IMR-90 (cell line): ENCODE results near the gene GAB1. TPM values are rescaled to one million over a fixed set of nuclear protein-coding genes. Genes with fewer than 3 reads are reported as not detected.

ENCODE experiments used
- ATAC-seq: fragments of 200-7000 bp; cut with Tn5 transposase; 2 replicates; pipeline ENCODE4 v1.9.1; 2020; ENCODE audit warnings: low read depth, mild to moderate bottlenecking, moderate library complexity
- BruUV-seq: library from RNA; stranded (reverse); fragments of 400-500 nt; replicated peaks from 2 replicates; lab custom pipeline; 2021; lab: Mats Ljungman, UMichigan
- CTCF ChIA-PET: fragments of 300-600 bp; formaldehyde crosslinking; extraction: SDS; loops from one replicate; lab custom pipeline; 2021; ENCODE audit warnings: antibody characterized with exemption; lab: Yijun Ruan, JAX
- POLR2A ChIA-PET: fragments of 300-600 bp; sonication (Branson Sonifier 250); formaldehyde crosslinking; loops from one replicate; lab custom pipeline; 2022; ENCODE audit warnings: antibody characterized with exemption; ENCODE audit not compliant: unreplicated experiment; lab: Charles Lee
- DNase-seq: peaks from one replicate; pipeline ENCODE4 v3.0.0; 2013
- H2AFZ ChIP-seq: replicated peaks from 2 replicates; pipeline ENCODE3; 2013; ENCODE audit warnings: low read length, mild to moderate bottlenecking; ENCODE audit not compliant: poor library complexity
- H2AK5ac ChIP-seq: 2 replicates; pipeline ENCODE4 v1.6.1; 2013; ENCODE audit warnings: low read depth, low read length, inconsistent platforms
- H2AK9ac ChIP-seq: replicated peaks from 2 replicates; pipeline ENCODE3; 2013; ENCODE audit warnings: mild to moderate bottlenecking, low read depth, low read length, moderate library complexity; ENCODE audit not compliant: poor library complexity
- H2BK120ac ChIP-seq: 2 replicates; pipeline ENCODE4 v1.6.1; 2013; ENCODE audit warnings: low read depth, low read length, inconsistent platforms
- H2BK15ac ChIP-seq: 3 replicates; pipeline ENCODE4 v1.6.1; 2013; ENCODE audit warnings: low read depth, low read length, inconsistent platforms
- H2BK20ac ChIP-seq: 2 replicates; pipeline ENCODE4 v1.6.1; 2013; ENCODE audit warnings: low read depth, mild to moderate bottlenecking, inconsistent platforms, low read length, moderate library complexity
- H2BK5ac ChIP-seq: 2 replicates; pipeline ENCODE4 v1.6.1; 2013; ENCODE audit warnings: mild to moderate bottlenecking, low read depth, low read length, inconsistent platforms; ENCODE audit not compliant: poor library complexity, severe bottlenecking
- H3K14ac ChIP-seq: replicated peaks from 2 replicates; pipeline ENCODE4 v1.6.1; 2013; ENCODE audit warnings: low read depth, low read length, inconsistent platforms
- H3K18ac ChIP-seq: 2 replicates; pipeline ENCODE4 v1.6.1; 2013; ENCODE audit warnings: low read depth, low read length, control low read depth
- H3K23ac ChIP-seq: 2 replicates; pipeline ENCODE4 v1.6.1; 2013; ENCODE audit warnings: low read depth, low read length, inconsistent platforms
- H3K27ac ChIP-seq: 2 replicates; pipeline ENCODE4 v1.5.1; 2013; ENCODE audit warnings: mild to moderate bottlenecking, control low read depth, low read length; ENCODE audit not compliant: insufficient read depth
- H3K27me3 ChIP-seq: 2 replicates; pipeline ENCODE4 v1.6.1; 2013; ENCODE audit warnings: low read length; ENCODE audit not compliant: control insufficient read depth, insufficient read depth
- H3K36me3 ChIP-seq: 2 replicates; pipeline ENCODE4 v1.6.1; 2013; ENCODE audit warnings: low read length, mixed read lengths; ENCODE audit not compliant: control insufficient read depth, insufficient read depth
- H3K4ac ChIP-seq: 2 replicates; pipeline ENCODE4 v1.6.1; 2013; ENCODE audit warnings: low read depth, low read length, inconsistent platforms
- H3K4me1 ChIP-seq: 2 replicates; pipeline ENCODE4 v1.6.1; 2013; ENCODE audit warnings: low read length, mixed read lengths; ENCODE audit not compliant: control insufficient read depth, insufficient read depth
- H3K4me2 ChIP-seq: 2 replicates; pipeline ENCODE4 v1.6.1; 2013; ENCODE audit warnings: low read depth, mild to moderate bottlenecking, control low read depth, low read length, moderate library complexity
- H3K4me3 ChIP-seq: 2 replicates; pipeline ENCODE4 v1.5.1; 2013; ENCODE audit warnings: low read depth, mild to moderate bottlenecking, control low read depth, low read length, moderate library complexity; ENCODE audit not compliant: insufficient read depth
- H3K56ac ChIP-seq: 2 replicates; pipeline ENCODE4 v1.6.1; 2013; ENCODE audit warnings: low read length, inconsistent platforms; ENCODE audit not compliant: insufficient read depth; ENCODE audit errors: extremely low read depth
- H3K79me1 ChIP-seq, 2 experiments: 2 replicates each; pipeline ENCODE4 v1.6.1; 2013; ENCODE audit warnings: low read length in 2 of 2, inconsistent platforms in 1 of 2, low read depth in 1 of 2
- H3K9ac ChIP-seq: 2 replicates; pipeline ENCODE4 v1.6.1; 2013; ENCODE audit warnings: low read depth, low read length, control low read depth
- H3K9me1 ChIP-seq: 2 replicates; pipeline ENCODE4 v1.6.1; 2013; ENCODE audit warnings: low read length, inconsistent platforms; ENCODE audit not compliant: insufficient read depth
- H3K9me3 ChIP-seq: 2 replicates; pipeline ENCODE4 v1.6.1; 2013; ENCODE audit warnings: low read length; ENCODE audit not compliant: control insufficient read depth, insufficient read depth
- H4K20me1 ChIP-seq: 2 replicates; pipeline ENCODE4 v1.6.1; 2013; ENCODE audit warnings: low read length, inconsistent platforms; ENCODE audit not compliant: insufficient read depth
- H4K5ac ChIP-seq: 2 replicates; pipeline ENCODE4 v1.6.1; 2013; ENCODE audit warnings: mild to moderate bottlenecking, low read depth, low read length, control low read depth
- H4K8ac ChIP-seq, 2 experiments: 2 replicates each; pipeline ENCODE4 v1.6.1; 2013; ENCODE audit warnings: low read depth in 2 of 2, low read length in 2 of 2, control low read depth in 1 of 2, inconsistent platforms in 1 of 2
- H4K91ac ChIP-seq: 2 replicates; pipeline ENCODE4 v1.6.1; 2013; ENCODE audit warnings: low read depth, low read length, inconsistent platforms; ENCODE audit not compliant: insufficient read depth
- BHLHE40 ChIP-seq: fragments of 150-350 bp; IDR thresholded peaks from 2 replicates; pipeline ENCODE4 v1.6.1; 2016; ENCODE audit warnings: mild to moderate bottlenecking, low read depth, low read length
- CEBPB ChIP-seq: IDR thresholded peaks from 2 replicates; pipeline ENCODE4 v1.6.1; 2012; ENCODE audit warnings: low read depth, low read length, improper control_type of control experiment
- CHD1 ChIP-seq: IDR thresholded peaks from 2 replicates; pipeline ENCODE4 v1.6.1; 2012; ENCODE audit warnings: low read depth, low read length, improper control_type of control experiment
- ELK1 ChIP-seq: fragments of 150-350 bp; IDR thresholded peaks from 2 replicates; pipeline ENCODE4 v1.6.1; 2016; ENCODE audit warnings: low read depth, mild to moderate bottlenecking, low read length, moderate library complexity, borderline replicate concordance
- FOS ChIP-seq: fragments of 150-350 bp; IDR thresholded peaks from 2 replicates; pipeline ENCODE4 v1.6.1; 2016; ENCODE audit warnings: low read depth, low read length
- MAFK ChIP-seq: IDR thresholded peaks from 2 replicates; pipeline ENCODE4 v1.6.1; 2012; ENCODE audit warnings: low read depth, low read length, improper control_type of control experiment
- MXI1 ChIP-seq: IDR thresholded peaks from 2 replicates; pipeline ENCODE4 v1.6.1; 2012; ENCODE audit warnings: low read depth, mild to moderate bottlenecking, low read length, moderate library complexity, borderline replicate concordance
- NFE2L2 ChIP-seq: fragments of 150-350 bp; IDR thresholded peaks from 2 replicates; pipeline ENCODE4 v1.6.1; 2016; ENCODE audit warnings: low read depth, mild to moderate bottlenecking, low read length
- POLR2A ChIP-seq: IDR thresholded peaks from 2 replicates; pipeline ENCODE4 v1.6.1; 2012; ENCODE audit warnings: mild to moderate bottlenecking, low read depth, low read length
- RAD21 ChIP-seq: IDR thresholded peaks from 2 replicates; pipeline ENCODE4 v1.6.1; 2012; ENCODE audit warnings: low read length, improper control_type of control experiment
- RCOR1 ChIP-seq: IDR thresholded peaks from 2 replicates; pipeline ENCODE4 v1.6.1; 2012; ENCODE audit warnings: mild to moderate bottlenecking, low read length, improper control_type of control experiment; ENCODE audit not compliant: insufficient replicate concordance
- RFX5 ChIP-seq: IDR thresholded peaks from 2 replicates; pipeline ENCODE4 v1.8.0; 2012; ENCODE audit warnings: low read depth, mild to moderate bottlenecking, low read length, moderate library complexity
- SMC3 ChIP-seq: fragments of 150-350 bp; IDR thresholded peaks from 2 replicates; pipeline ENCODE4 v1.6.1; 2016; ENCODE audit warnings: low read depth, mild to moderate bottlenecking, antibody characterized with exemption, low read length, moderate library complexity
- WGBS, 2 experiments: methylation state at CpG; one replicate each; pipeline versions ENCODE4 v1.1.5 to v1.1.7; 2013; ENCODE audit warnings: missing lambda C conversion rate in 2 of 2; ENCODE audit not compliant: insufficient read length in 1 of 2; ENCODE audit errors: extremely low coverage in 2 of 2; 5-methylcytosine and 5-hydroxymethylcytosine counted together
- dilution Hi-C: fragments of 300-500 bp; cut with HindIII; formaldehyde crosslinking; loops from one replicate; pipeline ENCODE4 v1.14.3; 2018; ENCODE audit warnings: low sequenced_read_pairs; ENCODE audit not compliant: unreplicated experiment
- in situ Hi-C: fragments of 300-500 bp; cut with MboI; formaldehyde crosslinking; loops from 3 replicates; pipeline ENCODE4 v1.14.3; 2019; ENCODE audit warnings: low sequenced_read_pairs, inconsistent platforms, mixed read lengths
- intact Hi-C: fragments of 100-400 bp; cut with micrococcal nuclease; formaldehyde crosslinking; loops from 2 replicates; pipeline ENCODE4 v1.10.0; 2022
- polyA plus RNA-seq, 3 experiments: library from polyadenylated mRNA; depleted of rRNA; stranded (reverse); fragments of >200 nt; gene quantifications; 2 replicates each; pipeline ENCODE4 v1.2.3, GENCODE V29; 2012; ENCODE audit warnings: low replicate concordance in 1 of 3
- total RNA-seq: library from RNA; depleted of rRNA; stranded (reverse); fragments of >200 nt; gene quantifications from 2 replicates; pipeline ENCODE4 v1.2.3, GENCODE V29; 2012
- TF ChIP-seq, protein P1 (sequence below): fragments of 150-350 bp; IDR thresholded peaks from 2 replicates; pipeline ENCODE4 v1.6.1; 2017; ENCODE audit warnings: mild to moderate bottlenecking, antibody characterized with exemption, low read length, low read depth
- TF ChIP-seq, protein P2 (sequence below): conservative IDR thresholded peaks from 2 replicates; pipeline ENCODE4 v1.5.1; 2012; ENCODE audit warnings: mild to moderate bottlenecking, low read depth, low read length, improper control_type of control experiment

Gene GAB1
- total and polyA plus RNA-seq, 2 of the 4 experiments (the other 2 are of a cell fraction), result 2.8 to 12.0 TPM

DNA sequence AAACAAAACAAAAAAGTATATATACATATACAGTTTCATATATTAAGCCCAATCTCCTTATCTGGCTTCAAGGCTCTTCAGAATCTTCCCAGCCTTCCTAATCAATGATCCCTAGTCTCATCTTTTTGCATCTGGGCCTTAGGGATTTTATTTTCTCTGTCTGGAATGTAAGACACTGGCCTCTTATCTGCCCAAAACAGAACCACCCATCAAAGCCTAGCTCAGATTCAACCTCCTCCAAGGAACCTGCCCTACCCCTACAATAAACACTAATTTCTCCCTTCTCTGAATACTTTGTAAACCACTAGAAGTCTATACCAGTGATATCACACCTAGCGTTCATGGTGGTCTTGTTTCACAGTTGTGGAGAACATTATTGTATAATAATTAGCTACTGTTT, 23.2 kb upstream of the GAB1 start:
- Histone ChIP-seq H3K27ac (no peak overlapping the region), H2AFZ (no peak overlapping the region), H3K18ac (no peak overlapping the region), H3K23ac (no peak overlapping the region), H2BK20ac (no peak overlapping the region), H2AK9ac (no peak overlapping the region), H4K91ac (no peak overlapping the region), H2AK5ac (no peak overlapping the region), H3K27me3 (peaks cover 5% of the 10 kb centered on the region; the same call in 1 of the 2 replicates), H2BK15ac (no peak overlapping the region), H4K8ac (no peak overlapping the region), H3K56ac (no peak overlapping the region), H3K4me1 (no peaks in the 10 kb centered on the region), H2BK5ac (no peak overlapping the region), H3K9ac (no peak overlapping the region), H3K4me2 (no peak overlapping the region), H2BK120ac (no peak overlapping the region), H3K14ac (no peak overlapping the region), H3K36me3 (no peaks in the 10 kb centered on the region), H3K4me3 (no peak overlapping the region), H3K4ac (no peak overlapping the region), H3K9me1 (no peaks in the 10 kb centered on the region), H3K79me1 (no peaks in the 10 kb centered on the region), H4K5ac (no peak overlapping the region), H3K9me3 (no peaks in the 10 kb centered on the region), H4K20me1 (no peaks in the 10 kb centered on the region)
- ATAC-seq (no peak), DNase-seq (no peak)
- CTCF ChIA-PET, result no interaction called here
- dilution Hi-C loops (no loop called here), in situ Hi-C loops (no loop called here), intact Hi-C loops (no loop called here)
- TF ChIP-seq SMC3 (no peak), CHD1 (no peak), RFX5 (no peak), NFE2L2 (no peak), CEBPB (no peak), MXI1 (no peak), BHLHE40 (no peak), POLR2A (no peak), ELK1 (no peak), FOS (no peak), RCOR1 (no peak), RAD21 (no peak), MAFK (no peak)
- TF ChIP-seq, protein P1, sequence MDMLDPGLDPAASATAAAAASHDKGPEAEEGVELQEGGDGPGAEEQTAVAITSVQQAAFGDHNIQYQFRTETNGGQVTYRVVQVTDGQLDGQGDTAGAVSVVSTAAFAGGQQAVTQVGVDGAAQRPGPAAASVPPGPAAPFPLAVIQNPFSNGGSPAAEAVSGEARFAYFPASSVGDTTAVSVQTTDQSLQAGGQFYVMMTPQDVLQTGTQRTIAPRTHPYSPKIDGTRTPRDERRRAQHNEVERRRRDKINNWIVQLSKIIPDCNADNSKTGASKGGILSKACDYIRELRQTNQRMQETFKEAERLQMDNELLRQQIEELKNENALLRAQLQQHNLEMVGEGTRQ, result no peak
- TF ChIP-seq, protein P2, sequence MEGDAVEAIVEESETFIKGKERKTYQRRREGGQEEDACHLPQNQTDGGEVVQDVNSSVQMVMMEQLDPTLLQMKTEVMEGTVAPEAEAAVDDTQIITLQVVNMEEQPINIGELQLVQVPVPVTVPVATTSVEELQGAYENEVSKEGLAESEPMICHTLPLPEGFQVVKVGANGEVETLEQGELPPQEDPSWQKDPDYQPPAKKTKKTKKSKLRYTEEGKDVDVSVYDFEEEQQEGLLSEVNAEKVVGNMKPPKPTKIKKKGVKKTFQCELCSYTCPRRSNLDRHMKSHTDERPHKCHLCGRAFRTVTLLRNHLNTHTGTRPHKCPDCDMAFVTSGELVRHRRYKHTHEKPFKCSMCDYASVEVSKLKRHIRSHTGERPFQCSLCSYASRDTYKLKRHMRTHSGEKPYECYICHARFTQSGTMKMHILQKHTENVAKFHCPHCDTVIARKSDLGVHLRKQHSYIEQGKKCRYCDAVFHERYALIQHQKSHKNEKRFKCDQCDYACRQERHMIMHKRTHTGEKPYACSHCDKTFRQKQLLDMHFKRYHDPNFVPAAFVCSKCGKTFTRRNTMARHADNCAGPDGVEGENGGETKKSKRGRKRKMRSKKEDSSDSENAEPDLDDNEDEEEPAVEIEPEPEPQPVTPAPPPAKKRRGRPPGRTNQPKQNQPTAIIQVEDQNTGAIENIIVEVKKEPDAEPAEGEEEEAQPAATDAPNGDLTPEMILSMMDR, result no peak
- POLR2A ChIA-PET, result no interaction called here
- WGBS, 2 experiments, result no CpG with 5 or more reads among the region's 1 CpG
- BruUV-seq, result no TSS peak
